ENCODE results near the gene EMP1. TPM values are rescaled to one million over a fixed set of nuclear protein-coding genes. Genes with fewer than 3 reads are reported as not detected.

The EMP1 gene
- total RNA-seq, 1 experiment from 2014 or later = 0.63 TPM

GRCh38 chr12:13248964-13249363 lies 52.4 kb downstream of the EMP1 start:
- Histone ChIP-seq H3K27me3 (ENCODE audit: insufficient read depth, low read length) (no peaks in the 10 kb centered on the region), H3K14ac (ENCODE audit: insufficient read depth, low read length) (no peak overlapping the region), H3K18ac (ENCODE audit: insufficient read length, low read depth, low read length) (no peak overlapping the region), H2BK15ac (ENCODE audit: low read depth, low read length) (no peak overlapping the region), H3T11ph (ENCODE audit: low read length) (no peak overlapping the region), H3K23ac (ENCODE audit: insufficient read length, low read depth, low read length) (no peak overlapping the region), H3K9me3 (ENCODE audit: control insufficient read depth, low read depth, low read length) (no peaks in the 10 kb centered on the region), H2BK5ac (ENCODE audit: insufficient read length, low read length) (no peak overlapping the region), H2BK12ac (ENCODE audit: insufficient read length, low read depth, low read length) (no peak overlapping the region), H2BK120ac (ENCODE audit: low read depth, low read length, poor library complexity, severe bottlenecking) (no peak overlapping the region), H3K4me2 (ENCODE audit: insufficient read depth, insufficient read length, low read length) (no peak overlapping the region), H3K79me1 (ENCODE audit: insufficient read depth, low read depth, low read length, poor library complexity, severe bottlenecking) (no peaks in the 10 kb centered on the region), H3K23me2 (ENCODE audit: insufficient read length, low read depth, low read length, poor library complexity, severe bottlenecking) (no peaks in the 10 kb centered on the region), H4K5ac (ENCODE audit: insufficient read length, low read depth, low read length) (no peak overlapping the region), H2AK5ac (ENCODE audit: insufficient read length, low read length) (no peak overlapping the region), H4K8ac (replicated peaks; ENCODE audit: insufficient read length, low read depth, low read length) (no peak overlapping the region), H4K20me1 (ENCODE audit: control insufficient read depth, insufficient read depth, insufficient read length) (no peaks in the 10 kb centered on the region), H3K4me1 (ENCODE audit: insufficient read depth, low read length) (no peaks in the 10 kb centered on the region), H4K91ac (ENCODE audit: insufficient read length, low read depth, low read length) (no peak overlapping the region), H3K79me2 (ENCODE audit: insufficient read depth, low read length) (no peaks in the 10 kb centered on the region), H3K27ac (ENCODE audit: insufficient read length, low read depth, low read length) (no peak overlapping the region), H3K4ac (ENCODE audit: low read depth, low read length) (no peak overlapping the region), H3K56ac (ENCODE audit: insufficient read length, low read depth, low read length) (no peak overlapping the region), H2AFZ (ENCODE audit: low read length) (no peak overlapping the region), H3K9ac (ENCODE audit: extremely low read depth, insufficient read length, low read length) (no peak overlapping the region), H2BK20ac (ENCODE audit: low read depth, low read length, poor library complexity, severe bottlenecking) (no peak overlapping the region)
- Mint-ChIP-seq H3K4me3 (no peak overlapping the region), H3K4me1 (peaks cover under 1 to 3% of the 10 kb centered on the region in 2 experiments; a peak in 3 of 4 replicates), H3K27me3 (ENCODE audit: low read depth) (no peaks in the 10 kb centered on the region), H3K36me3 (ENCODE audit: insufficient read depth in 1 of 3, low read depth in 3 of 3) (no peaks in the 10 kb centered on the region; a peak in 1 of 7 replicates), H3K27ac (no peak overlapping the region), H3K9me3 (no peaks in the 10 kb centered on the region)
- TF ChIP-seq, protein P1, sequence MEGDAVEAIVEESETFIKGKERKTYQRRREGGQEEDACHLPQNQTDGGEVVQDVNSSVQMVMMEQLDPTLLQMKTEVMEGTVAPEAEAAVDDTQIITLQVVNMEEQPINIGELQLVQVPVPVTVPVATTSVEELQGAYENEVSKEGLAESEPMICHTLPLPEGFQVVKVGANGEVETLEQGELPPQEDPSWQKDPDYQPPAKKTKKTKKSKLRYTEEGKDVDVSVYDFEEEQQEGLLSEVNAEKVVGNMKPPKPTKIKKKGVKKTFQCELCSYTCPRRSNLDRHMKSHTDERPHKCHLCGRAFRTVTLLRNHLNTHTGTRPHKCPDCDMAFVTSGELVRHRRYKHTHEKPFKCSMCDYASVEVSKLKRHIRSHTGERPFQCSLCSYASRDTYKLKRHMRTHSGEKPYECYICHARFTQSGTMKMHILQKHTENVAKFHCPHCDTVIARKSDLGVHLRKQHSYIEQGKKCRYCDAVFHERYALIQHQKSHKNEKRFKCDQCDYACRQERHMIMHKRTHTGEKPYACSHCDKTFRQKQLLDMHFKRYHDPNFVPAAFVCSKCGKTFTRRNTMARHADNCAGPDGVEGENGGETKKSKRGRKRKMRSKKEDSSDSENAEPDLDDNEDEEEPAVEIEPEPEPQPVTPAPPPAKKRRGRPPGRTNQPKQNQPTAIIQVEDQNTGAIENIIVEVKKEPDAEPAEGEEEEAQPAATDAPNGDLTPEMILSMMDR (conservative IDR thresholded peaks at IDR 0.05) = no peak
- no peak for DNase-seq
- no CpG with 5 or more reads among the region's 1 CpG for WGBS (ENCODE audit: extremely low coverage, insufficient read length, low lambda C conversion rate)

All from H9 (cell line).